HepG2 (cell line): ENCODE data around the gene TPSB2. TPM values are rescaled to one million over a fixed set of nuclear protein-coding genes. Genes with fewer than 3 reads are reported as not detected.

Source experiments
- ETV5 ChIP-seq: IDR thresholded peaks from 2 replicates; pipeline ENCODE4 v1.6.1; 2018; ENCODE audit warnings: missing biosample characterization, missing genetic modification reagents, inconsistent platforms, borderline replicate concordance
- FOXO1 ChIP-seq: sonication (generic); formaldehyde crosslinking; IDR thresholded peaks from 2 replicates; pipeline ENCODE4 v1.4.0; 2020; ENCODE audit warnings: missing genetic modification reagents
- MEIS2 ChIP-seq: sonication (generic); formaldehyde crosslinking; IDR thresholded peaks from 2 replicates; pipeline ENCODE4 v1.9.0; 2021; ENCODE audit warnings: mild to moderate bottlenecking, missing genetic modification reagents
- SOX13 ChIP-seq, 3 experiments: fragments of 450-650 bp in 1 of 3; sonication (generic) in 1 of 3; formaldehyde crosslinking in 1 of 3; IDR thresholded peaks in 2 of 3; conservative IDR thresholded peaks in 1 of 3; 2 replicates each; pipeline versions ENCODE4 v1.5.0 to v1.6.1; 2016 to 2020; ENCODE audit warnings: antibody characterized with exemption in 1 of 3, mild to moderate bottlenecking in 1 of 3, missing compliant biosample characterization in 1 of 3, missing genetic modification reagents in 1 of 3, moderate library complexity in 1 of 3
- polyA plus RNA-seq, 8 experiments: library from polyadenylated mRNA; depleted of rRNA in 3 of 8; stranded (reverse) in 7 of 8; unstranded in 1 of 8; fragments of >200 nt; fragmentation: Illumina TruSeq in 4 of 8; extraction: Trizol in 4 of 8; gene quantifications; 2 replicates each; pipeline versions ENCODE4 v1.2.1 to v1.2.3, GENCODE V29; 2011 to 2016; ENCODE audit warnings: low read depth in 4 of 8, missing spikeins in 1 of 8, mixed read lengths in 1 of 8; ENCODE audit not compliant: insufficient read depth in 1 of 8
- total RNA-seq, 5 experiments: library from RNA; depleted of rRNA; stranded (reverse); fragments of >200 nt; fragmentation: Illumina TruSeq; extraction: Trizol; gene quantifications; 2 replicates each; pipeline ENCODE4 v1.2.3, GENCODE V29; 2016; ENCODE audit warnings: low read depth in 1 of 5
- TF ChIP-seq, protein P1 (sequence below): sonication (generic); formaldehyde crosslinking; IDR thresholded peaks from 2 replicates; pipeline ENCODE4 v1.4.0; 2020; ENCODE audit warnings: missing genetic modification reagents, mild to moderate bottlenecking, borderline replicate concordance
- TF ChIP-seq, protein P2 (sequence below): sonication (generic); formaldehyde crosslinking; IDR thresholded peaks from 2 replicates; pipeline ENCODE4 v1.4.0; 2020; ENCODE audit warnings: missing genetic modification reagents
- TF ChIP-seq, protein P3 (sequence below): IDR thresholded peaks from 2 replicates; pipeline ENCODE4 v1.4.0; 2020; ENCODE audit warnings: mild to moderate bottlenecking, missing genetic modification reagents
- TF ChIP-seq, protein P4 (sequence below): sonication (generic); formaldehyde crosslinking; IDR thresholded peaks from 2 replicates; pipeline ENCODE4 v1.5.0; 2020; ENCODE audit warnings: mild to moderate bottlenecking, missing genetic modification reagents
- TF ChIP-seq, protein P5 (sequence below), 2 experiments: IDR thresholded peaks; 2 replicates each; pipeline ENCODE4 v1.6.1; 2011 to 2012; ENCODE audit warnings: low read length in 2 of 2, borderline replicate concordance in 1 of 2, low read depth in 1 of 2, mild to moderate bottlenecking in 1 of 2, moderate library complexity in 1 of 2
- TF ChIP-seq, protein P6 (sequence below): sonication (generic); formaldehyde crosslinking; IDR thresholded peaks from 2 replicates; pipeline ENCODE4 v1.4.0; 2020; ENCODE audit warnings: mild to moderate bottlenecking, missing genetic modification reagents

Gene TPSB2
- total and polyA plus RNA-seq, 2 of the 13 experiments (the other 11 are each of a cell fraction or from before 2014, with no cell fraction given): not detected

DNA sequence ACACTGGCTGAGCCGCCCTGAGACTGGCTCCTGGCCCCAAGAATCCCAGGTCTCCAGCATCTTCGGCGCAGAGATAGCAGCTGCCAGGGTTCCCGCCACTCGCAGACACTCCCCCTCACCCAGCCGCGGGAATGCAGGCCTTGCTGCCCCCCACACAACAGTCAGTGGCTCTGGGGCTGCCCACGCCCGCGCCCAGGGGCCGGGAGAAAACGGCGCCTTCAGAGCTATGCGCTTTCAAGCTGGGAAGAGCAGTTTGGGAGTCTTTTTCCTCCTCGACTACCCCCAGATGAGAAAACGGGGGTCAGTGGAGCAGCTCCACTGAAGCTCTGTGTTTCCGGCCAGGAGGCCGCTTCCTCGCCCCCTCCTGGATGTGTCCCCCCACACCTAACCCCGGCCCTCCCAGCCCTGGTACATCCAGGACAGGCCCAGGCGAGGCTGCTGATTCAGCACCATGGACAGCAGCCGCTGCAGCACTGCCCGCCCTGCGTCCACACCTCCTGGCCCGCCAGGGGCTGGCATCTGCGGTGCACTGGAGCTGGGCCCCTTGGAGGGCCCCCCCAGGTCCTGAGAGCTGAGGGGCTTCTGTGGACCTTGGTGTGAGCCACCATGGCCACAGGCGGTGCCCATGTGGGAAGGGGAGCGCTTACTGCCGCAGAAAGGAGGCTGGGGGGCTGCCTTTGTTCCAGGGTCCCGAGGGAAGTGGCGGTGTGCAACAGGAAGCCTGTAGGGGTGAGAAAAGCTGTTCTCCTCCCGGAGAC lies 41.4 kb downstream of the TPSB2 start (continued):
- TF ChIP-seq, protein P1, sequence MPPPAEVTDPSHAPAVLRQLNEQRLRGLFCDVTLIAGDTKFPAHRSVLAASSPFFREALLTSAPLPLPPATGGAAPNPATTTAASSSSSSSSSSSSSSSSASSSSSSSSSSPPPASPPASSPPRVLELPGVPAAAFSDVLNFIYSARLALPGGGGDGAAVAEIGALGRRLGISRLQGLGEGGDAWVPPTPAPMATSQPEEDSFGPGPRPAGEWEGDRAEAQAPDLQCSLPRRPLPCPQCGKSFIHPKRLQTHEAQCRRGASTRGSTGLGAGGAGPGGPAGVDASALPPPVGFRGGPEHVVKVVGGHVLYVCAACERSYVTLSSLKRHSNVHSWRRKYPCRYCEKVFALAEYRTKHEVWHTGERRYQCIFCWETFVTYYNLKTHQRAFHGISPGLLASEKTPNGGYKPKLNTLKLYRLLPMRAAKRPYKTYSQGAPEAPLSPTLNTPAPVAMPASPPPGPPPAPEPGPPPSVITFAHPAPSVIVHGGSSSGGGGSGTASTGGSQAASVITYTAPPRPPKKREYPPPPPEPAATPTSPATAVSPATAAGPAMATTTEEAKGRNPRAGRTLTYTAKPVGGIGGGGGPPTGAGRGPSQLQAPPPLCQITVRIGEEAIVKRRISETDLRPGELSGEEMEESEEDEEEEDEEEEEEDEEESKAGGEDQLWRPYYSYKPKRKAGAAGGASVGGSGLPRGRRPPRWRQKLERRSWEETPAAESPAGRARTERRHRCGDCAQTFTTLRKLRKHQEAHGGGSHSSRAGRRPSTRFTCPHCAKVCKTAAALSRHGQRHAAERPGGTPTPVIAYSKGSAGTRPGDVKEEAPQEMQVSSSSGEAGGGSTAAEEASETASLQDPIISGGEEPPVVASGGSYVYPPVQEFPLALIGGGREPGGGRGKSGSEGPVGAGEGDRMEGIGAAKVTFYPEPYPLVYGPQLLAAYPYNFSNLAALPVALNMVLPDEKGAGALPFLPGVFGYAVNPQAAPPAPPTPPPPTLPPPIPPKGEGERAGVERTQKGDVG (CRISPR knock-in tag): no peak
- TF ChIP-seq, protein P2, sequence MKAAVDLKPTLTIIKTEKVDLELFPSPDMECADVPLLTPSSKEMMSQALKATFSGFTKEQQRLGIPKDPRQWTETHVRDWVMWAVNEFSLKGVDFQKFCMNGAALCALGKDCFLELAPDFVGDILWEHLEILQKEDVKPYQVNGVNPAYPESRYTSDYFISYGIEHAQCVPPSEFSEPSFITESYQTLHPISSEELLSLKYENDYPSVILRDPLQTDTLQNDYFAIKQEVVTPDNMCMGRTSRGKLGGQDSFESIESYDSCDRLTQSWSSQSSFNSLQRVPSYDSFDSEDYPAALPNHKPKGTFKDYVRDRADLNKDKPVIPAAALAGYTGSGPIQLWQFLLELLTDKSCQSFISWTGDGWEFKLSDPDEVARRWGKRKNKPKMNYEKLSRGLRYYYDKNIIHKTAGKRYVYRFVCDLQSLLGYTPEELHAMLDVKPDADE (CRISPR knock-in tag): 0 out of 2 replicates have a peak, but pooled peaks have one; percentile 72
- TF ChIP-seq ETV5 (no peak), SOX13 (IDR thresholded peaks at IDR 0.05) (no peak), SOX13 (CRISPR knock-in tag; conservative IDR thresholded peaks at IDR 0.05 in 1 of 2, IDR thresholded peaks at IDR 0.05 in 1 of 2) (peak in 1 of 2 experiments; percentile 35; a peak in 2 of 4 replicates), MEIS2 (CRISPR knock-in tag) (peak; percentile 89; the same call in 1 of the 2 replicates), FOXO1 (CRISPR knock-in tag) (peak; percentile 32; the same call in 1 of the 2 replicates)
- TF ChIP-seq, protein P3, sequence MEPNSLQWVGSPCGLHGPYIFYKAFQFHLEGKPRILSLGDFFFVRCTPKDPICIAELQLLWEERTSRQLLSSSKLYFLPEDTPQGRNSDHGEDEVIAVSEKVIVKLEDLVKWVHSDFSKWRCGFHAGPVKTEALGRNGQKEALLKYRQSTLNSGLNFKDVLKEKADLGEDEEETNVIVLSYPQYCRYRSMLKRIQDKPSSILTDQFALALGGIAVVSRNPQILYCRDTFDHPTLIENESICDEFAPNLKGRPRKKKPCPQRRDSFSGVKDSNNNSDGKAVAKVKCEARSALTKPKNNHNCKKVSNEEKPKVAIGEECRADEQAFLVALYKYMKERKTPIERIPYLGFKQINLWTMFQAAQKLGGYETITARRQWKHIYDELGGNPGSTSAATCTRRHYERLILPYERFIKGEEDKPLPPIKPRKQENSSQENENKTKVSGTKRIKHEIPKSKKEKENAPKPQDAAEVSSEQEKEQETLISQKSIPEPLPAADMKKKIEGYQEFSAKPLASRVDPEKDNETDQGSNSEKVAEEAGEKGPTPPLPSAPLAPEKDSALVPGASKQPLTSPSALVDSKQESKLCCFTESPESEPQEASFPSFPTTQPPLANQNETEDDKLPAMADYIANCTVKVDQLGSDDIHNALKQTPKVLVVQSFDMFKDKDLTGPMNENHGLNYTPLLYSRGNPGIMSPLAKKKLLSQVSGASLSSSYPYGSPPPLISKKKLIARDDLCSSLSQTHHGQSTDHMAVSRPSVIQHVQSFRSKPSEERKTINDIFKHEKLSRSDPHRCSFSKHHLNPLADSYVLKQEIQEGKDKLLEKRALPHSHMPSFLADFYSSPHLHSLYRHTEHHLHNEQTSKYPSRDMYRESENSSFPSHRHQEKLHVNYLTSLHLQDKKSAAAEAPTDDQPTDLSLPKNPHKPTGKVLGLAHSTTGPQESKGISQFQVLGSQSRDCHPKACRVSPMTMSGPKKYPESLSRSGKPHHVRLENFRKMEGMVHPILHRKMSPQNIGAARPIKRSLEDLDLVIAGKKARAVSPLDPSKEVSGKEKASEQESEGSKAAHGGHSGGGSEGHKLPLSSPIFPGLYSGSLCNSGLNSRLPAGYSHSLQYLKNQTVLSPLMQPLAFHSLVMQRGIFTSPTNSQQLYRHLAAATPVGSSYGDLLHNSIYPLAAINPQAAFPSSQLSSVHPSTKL: peak; percentile 31; the same call in 1 of the 2 replicates
- TF ChIP-seq, protein P4, sequence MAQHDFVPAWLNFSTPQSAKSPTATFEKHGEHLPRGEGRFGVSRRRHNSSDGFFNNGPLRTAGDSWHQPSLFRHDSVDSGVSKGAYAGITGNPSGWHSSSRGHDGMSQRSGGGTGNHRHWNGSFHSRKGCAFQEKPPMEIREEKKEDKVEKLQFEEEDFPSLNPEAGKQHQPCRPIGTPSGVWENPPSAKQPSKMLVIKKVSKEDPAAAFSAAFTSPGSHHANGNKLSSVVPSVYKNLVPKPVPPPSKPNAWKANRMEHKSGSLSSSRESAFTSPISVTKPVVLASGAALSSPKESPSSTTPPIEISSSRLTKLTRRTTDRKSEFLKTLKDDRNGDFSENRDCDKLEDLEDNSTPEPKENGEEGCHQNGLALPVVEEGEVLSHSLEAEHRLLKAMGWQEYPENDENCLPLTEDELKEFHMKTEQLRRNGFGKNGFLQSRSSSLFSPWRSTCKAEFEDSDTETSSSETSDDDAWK (CRISPR knock-in tag): no peak
- TF ChIP-seq, protein P5, sequence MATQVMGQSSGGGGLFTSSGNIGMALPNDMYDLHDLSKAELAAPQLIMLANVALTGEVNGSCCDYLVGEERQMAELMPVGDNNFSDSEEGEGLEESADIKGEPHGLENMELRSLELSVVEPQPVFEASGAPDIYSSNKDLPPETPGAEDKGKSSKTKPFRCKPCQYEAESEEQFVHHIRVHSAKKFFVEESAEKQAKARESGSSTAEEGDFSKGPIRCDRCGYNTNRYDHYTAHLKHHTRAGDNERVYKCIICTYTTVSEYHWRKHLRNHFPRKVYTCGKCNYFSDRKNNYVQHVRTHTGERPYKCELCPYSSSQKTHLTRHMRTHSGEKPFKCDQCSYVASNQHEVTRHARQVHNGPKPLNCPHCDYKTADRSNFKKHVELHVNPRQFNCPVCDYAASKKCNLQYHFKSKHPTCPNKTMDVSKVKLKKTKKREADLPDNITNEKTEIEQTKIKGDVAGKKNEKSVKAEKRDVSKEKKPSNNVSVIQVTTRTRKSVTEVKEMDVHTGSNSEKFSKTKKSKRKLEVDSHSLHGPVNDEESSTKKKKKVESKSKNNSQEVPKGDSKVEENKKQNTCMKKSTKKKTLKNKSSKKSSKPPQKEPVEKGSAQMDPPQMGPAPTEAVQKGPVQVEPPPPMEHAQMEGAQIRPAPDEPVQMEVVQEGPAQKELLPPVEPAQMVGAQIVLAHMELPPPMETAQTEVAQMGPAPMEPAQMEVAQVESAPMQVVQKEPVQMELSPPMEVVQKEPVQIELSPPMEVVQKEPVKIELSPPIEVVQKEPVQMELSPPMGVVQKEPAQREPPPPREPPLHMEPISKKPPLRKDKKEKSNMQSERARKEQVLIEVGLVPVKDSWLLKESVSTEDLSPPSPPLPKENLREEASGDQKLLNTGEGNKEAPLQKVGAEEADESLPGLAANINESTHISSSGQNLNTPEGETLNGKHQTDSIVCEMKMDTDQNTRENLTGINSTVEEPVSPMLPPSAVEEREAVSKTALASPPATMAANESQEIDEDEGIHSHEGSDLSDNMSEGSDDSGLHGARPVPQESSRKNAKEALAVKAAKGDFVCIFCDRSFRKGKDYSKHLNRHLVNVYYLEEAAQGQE (IDR thresholded peaks at IDR 0.05; ENCODE audit: borderline replicate concordance in 1 of 2, low read depth in 1 of 2, low read length in 2 of 2): peak in 1 of 2 experiments; percentile 98
- TF ChIP-seq, protein P6, sequence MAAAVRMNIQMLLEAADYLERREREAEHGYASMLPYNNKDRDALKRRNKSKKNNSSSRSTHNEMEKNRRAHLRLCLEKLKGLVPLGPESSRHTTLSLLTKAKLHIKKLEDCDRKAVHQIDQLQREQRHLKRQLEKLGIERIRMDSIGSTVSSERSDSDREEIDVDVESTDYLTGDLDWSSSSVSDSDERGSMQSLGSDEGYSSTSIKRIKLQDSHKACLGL (CRISPR knock-in tag): peak; percentile 79
